K562 treated with DMSO at 1 percent for 48 hours (cell line): ENCODE results near the gene ZNF879. TPM values are rescaled to one million over a fixed set of nuclear protein-coding genes. Genes with fewer than 3 reads are reported as not detected.

Experiments used
- total RNA-seq: library from RNA; unstranded; fragments of 300-600 nt; gene quantifications from 2 replicates; pipeline ENCODE4 v1.2.3, GENCODE V29; 2022; ENCODE audit warnings: low replicate concordance; ENCODE audit errors: extremely low read depth

Gene ZNF879
- not detected in 2 replicates for total RNA-seq

DNA sequence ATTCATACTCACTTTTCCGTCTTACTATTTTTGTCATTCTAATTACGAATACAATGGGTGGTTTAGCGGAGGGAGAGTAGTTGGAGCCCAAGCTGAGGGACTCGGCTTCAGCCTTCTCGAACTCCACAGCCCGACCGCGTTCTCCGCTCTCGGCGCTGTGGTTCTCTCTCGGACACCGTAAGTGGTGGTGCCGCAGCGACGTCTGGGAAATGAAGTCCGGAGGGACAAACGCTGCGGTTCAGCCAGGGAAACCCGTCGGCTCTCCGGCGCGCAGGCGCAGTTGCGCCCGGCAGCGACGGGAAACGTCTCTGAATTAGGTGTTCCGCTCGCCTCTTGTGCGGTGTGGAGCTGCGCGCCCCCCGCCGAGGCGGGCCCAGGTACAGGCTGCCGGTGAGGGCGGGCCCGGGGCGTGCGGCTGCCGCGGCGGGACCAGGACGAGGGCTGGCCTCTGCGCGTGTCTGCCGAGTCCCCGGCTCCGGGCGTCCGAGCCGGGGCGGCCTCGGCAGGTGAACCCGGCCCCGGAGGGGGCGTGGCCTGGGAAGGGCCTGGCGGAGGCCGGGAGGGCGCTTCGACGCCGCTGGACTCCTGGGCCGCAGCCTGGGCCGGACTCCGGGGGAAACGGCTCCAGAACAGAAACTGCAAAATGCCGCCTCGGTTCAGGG, at the start of gene ZNF879:
Gene ZNF879, plus strand, starts transcription at position 277 of the 662 bp plus-strand sequence. CDS start 1,201 bp downstream, outside the sequence.

DNA sequence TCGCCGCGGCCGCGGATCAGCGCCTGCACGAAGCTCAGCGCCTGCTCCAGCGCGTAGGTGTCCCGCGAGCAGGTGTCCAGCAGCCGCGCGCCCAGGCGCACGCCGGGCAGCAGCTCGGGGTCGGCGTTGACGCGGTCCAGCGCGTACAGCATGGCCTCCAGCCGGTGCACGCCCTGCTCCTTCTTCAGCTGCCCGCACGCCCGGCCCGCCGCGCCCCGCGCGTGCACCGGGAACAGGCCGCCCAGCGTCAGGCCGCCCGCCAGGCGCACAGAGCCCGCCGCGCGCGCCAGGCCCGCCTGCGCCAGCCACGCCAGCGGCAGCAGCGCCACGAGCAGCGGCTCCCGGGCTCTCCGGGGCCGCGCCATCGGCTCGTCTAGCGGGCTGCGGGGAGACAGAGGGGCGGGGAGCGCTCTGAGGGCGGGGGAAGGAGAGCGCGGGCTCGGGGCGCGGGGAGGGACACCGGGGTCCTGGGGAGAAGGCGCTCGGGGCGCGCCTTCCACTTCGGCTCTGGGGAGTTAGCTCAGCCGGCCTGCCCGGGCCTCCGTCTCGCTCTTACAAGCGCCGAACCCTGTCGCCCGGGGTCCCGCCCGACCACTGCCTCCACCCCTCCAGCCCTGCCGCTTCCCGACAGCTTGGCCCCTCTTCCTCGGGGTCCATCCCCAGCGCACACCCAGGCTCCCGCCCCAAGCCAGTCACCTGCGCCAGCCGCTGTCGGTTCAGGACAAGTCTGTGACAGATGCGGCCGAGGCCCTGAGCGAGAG, 28.8 kb upstream of the ZNF879 start, which contains the start of gene GRM6:
Gene GRM6, minus strand, starts transcription at position 741 of the 761 bp plus-strand sequence. Its CDS starts 376 bp downstream, at position 365.

DNA sequence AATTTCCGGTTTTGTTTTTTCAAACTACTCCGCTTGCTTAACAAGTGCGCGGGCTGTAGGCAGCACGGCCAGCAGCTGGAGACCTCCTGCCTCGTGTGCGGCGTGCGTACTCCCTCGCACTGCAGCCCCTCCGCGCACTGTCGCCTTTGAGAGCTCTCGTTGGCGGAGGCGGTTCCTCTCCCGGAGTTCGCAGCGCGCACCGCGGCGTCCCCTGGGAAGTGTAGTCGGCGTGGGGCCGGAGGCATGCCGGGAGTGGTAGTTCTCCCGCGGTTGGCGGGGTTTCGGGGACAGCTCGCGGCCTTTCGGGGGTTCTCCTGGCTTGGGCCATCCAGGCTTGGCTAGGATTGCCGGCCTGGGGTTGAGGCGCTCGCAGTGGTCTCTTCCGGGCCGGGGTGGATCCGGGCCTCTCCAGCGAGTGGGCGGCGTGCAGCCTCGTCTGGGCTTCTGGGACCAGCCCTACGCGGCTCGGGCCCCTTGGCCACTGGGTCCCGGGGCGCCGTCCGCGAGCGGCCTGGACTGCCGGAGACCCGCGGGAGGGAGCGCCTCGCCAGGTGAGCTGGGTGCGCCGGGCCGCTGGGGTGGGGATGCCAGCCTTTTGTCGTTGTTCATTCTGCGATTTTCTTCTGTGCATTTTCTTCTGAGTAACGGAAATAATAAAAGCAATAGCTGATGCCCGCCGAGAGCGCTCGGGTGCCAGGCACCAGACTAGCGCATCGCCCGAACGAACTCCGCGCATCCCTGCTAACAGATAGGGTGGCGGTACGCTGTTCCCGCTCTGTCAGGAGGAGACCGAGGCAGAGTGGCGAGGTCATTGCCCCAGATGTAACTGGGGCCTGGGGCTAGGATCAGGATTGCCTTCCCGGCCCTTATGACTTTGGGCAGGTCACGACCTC, 36.8 kb downstream of the ZNF879 start, which contains the start of gene ZNF354C:
Gene ZNF354C, plus strand, starts transcription at position 258 of the 893 bp plus-strand sequence. CDS start 1,696 bp downstream, outside the sequence.

Other genes starting within 250 kb of the ZNF879 start
- gene ZNF354B, start 163.9 kb upstream of the ZNF879 start, total RNA-seq: not detected in 2 replicates
- not detected in 2 replicates for gene ZFP2, start 127.9 kb upstream of the ZNF879 start, total RNA-seq
- gene ZNF454, start 82.6 kb upstream of the ZNF879 start, total RNA-seq: not detected in 2 replicates
- not detected in 2 replicates for gene GRM6, start 28.5 kb upstream of the ZNF879 start, total RNA-seq
- not detected in 2 replicates for gene ZNF354C, start 36.6 kb downstream of the ZNF879 start, total RNA-seq